ENCODE results near the gene DNAAF5.
"Not testable (repeated sequence)": the region's sequence is repeated elsewhere in the genome, so short reads cannot be mapped to it uniquely, and the experiment has no call there.

Gene DNAAF5

DNA sequence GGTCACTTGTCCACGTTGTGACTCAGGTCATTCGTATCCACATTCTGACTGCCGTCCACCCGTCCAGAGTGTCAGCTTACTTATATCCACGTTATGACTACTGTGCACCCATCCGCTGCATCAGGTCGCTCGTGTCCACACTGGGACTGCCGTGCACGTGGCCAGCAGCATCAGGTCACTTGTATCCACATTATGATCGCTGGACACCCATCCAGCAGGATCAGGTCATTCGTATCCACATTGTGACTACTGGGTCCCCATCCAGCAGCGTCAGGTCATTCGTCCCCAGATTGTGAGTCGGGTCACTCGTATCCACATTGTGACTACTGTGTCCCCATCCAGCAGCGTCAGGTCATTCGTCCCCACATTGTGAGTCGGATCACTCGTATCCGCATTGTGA lies 58.5 kb downstream of the DNAAF5 start:
- no peak for DNase-seq

DNA sequence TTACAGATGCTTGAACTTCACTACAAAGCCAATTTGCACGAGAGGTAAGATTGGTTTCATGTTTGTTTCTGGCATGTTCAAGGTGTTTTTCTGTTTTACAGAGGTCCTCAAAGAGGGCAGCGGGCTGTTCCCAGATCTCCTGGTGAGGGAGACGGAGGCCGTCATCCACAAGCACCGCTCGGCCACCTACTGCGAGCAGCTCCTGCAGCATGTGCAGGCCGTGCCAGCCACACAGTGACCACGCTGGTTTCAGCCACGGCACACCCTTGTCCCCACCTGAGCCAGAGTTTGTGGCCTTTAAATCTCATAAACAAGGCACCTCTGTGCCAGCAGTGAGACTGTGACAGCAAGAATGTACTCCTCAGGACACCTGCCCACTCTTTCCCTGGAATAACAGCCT lies 58.9 kb downstream of the DNAAF5 start:
- no peak for DNase-seq

DNA sequence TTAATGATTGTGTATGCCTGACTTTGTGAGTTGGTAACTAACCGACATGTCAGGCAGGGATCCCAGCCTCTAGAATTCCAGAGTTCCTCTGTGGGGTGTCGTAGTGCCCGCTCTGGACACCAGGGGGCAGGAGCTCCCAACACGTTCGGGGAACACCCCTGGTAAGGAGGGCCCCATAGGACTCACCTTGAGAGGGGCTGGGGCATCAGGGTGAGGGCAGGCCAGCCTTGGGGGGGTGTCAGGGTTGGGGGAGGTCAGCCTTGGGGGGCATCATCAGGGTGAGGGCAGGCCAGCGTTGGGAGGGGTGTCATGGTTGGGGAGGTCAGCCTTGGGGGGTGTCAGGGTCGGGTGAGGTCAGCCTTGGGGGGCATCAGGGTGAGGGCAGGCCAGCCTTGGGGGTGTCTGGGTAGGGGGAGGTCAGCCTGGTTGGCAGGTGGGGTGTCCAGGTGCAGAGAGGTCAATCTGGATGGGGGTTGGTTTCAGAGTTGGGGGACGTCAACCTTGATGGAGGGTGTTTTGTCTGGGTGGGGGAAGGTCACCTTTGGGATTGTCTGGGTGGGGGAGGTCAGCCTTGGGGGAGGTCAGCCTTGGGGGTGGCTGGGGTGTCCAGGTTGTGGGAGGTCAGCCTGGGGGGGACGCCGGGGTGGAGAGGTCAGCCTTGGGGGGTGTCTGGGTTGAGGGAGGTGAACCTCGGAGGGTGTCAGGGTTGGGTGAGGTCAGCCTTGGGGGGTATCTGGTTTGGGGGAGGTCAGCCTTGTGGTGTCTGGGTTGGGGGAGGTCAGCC lies 60.2 kb downstream of the DNAAF5 start:
- peak; percentile 32 to 58 (median 50) for DNase-seq

DNA sequence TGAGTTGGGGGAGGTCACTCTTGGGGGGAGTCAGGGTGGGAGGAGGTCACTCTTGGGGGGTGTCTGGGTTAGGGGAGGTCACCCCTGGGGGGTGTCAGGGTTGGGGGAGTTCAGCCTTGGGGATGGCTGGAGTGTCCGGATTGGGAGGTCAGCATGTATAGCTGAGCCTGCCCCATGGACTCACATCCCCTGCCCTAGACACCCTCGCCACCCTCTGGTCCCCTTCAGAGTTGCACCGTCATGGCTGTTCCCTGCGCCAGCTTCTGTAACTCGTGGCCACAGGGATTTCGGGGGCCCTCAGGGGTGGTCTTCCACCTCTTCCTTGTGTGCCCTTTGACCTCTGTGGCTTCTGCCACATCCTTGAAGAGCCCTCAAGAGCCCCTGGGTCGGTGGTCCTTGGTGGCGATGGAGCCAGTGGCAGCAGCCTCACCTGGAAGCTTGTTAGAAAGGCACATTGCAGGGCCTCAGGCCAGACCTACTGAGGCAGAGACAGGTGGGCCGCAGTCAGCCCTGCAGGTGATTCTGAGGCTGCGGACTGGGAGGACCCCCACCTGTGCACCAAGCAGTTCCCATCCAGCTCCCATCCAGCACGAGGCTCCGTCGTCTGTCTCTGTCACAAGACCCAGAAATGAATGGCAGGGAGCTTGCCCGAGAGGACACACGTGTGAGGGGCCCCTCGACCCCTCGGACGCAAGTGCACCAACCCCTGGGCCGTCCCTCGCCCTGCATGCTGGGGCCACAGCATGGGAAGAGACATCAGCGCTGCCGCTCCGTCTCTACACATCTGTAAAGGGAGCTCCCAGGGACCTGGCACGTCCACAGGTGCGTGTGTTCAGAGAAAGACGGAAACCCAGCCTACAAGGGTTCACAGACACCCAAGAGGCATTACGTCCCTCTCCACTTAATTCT lies 61.1 kb downstream of the DNAAF5 start:
- DNase-seq: no peak

DNA sequence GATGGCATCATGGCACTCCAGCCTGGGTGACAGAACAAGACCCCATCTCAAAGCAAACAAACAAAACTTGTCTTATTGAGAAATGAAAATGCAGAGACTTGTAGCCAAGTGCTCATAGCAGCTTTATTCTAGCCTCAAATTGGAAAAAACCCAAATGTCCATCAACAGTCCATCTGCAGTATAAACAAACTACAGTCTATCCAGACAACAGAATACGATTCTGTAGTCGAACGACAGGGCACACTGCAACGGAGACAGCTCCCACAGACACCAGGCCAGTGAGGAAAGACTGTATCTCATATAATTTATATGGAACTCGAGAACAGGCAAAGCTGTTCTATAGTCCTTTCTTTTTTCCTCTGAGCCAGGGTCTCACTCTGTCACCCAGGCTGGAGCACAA lies 65.0 kb downstream of the DNAAF5 start:
- DNase-seq: no peak

DNA sequence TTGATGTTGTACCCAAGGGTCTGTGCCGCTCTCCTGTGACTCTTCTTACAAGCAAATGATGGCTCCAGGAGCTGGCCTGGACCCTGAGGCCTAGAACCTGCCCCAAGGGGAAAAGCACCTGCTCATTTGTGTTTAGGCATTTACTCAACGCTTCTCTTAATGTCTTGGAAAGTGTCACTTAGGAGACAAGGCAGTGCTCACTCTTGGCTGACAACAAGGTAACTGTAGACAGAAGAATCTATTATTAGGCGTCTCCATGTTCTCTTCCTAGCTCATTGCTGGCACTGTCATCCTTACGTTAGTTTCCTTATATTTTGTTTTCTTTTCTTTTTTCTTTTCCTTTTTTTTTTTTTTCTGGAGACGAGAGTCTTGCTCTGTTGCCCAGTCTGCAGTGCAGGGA lies 67.7 kb downstream of the DNAAF5 start:
- no peak for DNase-seq

DNA sequence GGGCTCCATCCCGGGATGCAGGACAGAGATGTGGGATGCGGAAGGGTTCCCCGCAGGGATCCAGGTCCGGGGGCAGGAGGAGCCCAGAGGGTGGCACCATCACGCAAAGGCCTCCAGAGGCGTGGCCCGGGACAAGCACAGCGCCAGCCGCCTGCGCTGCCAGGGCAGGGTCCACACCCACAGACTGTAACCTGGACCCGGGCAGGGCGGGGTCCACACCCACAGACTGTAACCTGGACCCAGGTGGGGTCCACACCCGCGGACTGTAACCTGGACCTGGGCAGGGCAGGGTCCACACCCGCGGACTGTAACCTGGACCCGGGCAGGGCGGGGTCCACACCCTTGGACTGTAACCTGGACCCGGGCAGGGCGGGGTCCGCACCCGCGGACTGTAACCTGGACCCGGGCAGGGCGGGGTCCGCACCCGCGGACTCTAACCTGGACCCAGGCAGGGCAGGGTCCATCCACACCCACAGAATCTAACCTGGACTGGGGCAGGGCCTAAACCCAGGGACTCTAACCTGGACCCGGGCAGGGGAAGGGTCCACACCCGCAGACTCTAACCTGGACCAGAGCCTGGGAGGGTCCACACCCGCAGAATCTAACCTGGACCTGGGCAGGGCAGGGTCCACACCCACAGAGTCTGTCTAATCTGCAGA lies 68.3 kb downstream of the DNAAF5 start:
- no peak for DNase-seq

DNA sequence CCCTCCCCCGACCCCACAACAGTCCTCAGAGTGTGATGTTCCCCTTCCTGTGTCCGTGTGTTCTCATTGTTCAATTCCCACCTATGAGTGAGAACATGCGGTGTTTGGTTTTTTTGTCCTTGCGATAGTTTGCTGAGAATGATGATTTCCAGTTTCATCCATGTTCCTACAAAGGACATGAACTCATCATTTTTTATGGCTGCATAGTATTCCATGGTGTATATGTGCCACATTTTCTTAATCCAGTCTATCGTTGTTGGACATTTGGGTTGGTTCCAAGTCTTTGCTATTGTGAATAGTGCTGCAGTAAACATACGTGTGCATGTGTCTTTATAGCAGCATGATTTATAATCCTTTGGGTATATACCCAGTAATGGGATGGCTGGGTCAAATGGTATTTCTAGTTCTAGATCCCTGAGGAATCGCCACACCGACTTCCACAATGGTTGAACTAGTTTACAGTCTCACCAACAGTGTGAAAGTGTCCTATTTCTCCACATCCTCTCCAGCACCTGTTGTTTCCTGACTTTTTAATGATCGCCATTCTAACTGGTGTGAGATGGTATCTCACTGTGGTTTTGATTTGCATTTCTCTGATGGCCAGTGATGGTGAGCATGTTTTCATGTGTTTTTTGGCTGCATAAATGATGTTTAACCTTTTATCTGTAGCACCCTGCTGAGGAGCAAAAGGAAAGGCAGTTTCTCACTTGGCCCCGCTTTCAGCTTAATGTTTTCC lies 70.1 kb downstream of the DNAAF5 start:
- not testable (repeated sequence) for DNase-seq

DNA sequence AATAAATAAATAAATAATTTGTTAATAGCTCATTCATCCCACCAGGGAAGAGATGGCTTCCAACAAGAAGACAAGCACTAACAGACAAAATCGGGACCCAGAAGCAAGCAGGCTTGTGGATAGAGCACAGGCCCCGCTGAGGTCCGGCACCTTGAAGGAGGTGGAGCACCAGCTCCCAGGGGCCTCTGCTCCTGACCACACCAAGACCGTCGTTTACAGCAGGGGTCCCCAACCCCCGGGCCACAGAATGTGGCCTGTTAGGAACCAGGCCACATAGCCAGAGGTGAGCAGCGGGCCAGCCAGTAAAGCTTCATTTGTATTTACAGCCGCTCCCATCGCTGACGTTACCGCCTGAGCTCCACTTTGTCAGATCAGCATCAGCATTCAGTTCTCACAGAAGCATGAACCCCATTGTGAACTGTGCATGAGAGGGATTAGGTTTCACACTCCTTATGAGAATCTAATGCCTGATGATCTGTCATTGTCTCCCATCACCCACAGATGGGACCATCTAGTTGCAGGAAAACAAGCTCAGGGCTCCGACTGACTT lies 72.5 kb downstream of the DNAAF5 start:
- no peak for DNase-seq

DNA sequence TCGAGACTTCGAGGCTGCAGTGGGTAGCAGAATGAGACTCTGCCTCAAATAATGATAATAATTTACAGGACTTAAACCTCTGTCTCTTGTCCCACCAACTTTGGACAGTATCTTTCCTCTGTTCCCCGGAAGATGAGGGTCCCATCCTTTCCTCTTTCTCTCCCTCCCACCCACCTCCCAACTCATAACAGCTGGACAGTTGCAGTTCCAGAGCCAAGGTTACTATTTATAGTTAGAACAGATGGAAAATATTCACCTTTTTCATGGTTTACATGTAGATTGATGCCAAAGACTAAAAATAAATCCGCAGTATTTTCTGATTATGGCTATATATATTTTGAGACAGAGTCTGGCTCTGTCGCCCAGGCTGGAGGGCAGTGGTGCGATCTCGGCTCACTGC lies 74.2 kb downstream of the DNAAF5 start:
- DNase-seq: no peak

DNA sequence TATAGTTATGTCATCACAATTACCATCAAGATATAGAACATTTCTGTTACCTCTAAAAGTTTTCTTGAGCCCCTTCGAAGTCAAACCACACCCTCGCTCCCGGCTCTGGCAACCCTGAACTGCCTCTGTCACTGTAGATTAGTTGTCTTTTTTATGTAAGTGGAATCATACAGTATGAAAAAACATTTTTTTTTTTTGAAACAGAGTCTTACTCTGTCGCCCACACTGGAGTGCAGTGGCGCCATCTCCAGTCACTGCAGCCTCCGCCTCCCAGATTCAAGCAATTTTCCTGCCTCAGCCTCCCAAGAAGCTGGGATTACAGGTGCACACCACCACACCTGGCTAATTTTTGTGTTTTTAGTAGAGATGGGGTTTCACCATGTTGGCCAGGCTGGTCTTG lies 74.9 kb downstream of the DNAAF5 start:
- not testable (repeated sequence) for DNase-seq

DNA sequence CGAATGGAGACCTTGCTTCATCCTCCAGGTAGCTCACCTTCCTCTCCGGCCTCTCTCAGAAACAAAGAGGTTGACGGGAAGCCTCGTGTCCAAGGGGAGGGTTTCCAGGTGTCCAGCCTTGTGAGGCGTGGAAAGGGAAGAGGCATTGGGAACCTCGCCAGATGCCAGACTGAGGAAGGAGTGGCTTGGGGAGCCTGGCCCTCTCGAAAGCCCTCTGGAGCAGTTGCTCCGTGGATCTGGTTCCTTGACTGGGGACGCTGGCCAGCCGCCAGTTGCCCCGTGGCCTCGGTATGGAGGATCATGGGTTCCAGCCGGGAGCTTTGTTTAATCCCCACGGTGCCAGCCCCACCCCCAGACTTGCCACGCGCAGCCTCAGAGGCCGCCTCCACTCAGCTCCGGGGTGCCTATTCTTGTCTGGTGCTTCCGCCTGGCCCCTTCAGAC lies 75.5 kb downstream of the DNAAF5 start:
- no peak for DNase-seq

DNA sequence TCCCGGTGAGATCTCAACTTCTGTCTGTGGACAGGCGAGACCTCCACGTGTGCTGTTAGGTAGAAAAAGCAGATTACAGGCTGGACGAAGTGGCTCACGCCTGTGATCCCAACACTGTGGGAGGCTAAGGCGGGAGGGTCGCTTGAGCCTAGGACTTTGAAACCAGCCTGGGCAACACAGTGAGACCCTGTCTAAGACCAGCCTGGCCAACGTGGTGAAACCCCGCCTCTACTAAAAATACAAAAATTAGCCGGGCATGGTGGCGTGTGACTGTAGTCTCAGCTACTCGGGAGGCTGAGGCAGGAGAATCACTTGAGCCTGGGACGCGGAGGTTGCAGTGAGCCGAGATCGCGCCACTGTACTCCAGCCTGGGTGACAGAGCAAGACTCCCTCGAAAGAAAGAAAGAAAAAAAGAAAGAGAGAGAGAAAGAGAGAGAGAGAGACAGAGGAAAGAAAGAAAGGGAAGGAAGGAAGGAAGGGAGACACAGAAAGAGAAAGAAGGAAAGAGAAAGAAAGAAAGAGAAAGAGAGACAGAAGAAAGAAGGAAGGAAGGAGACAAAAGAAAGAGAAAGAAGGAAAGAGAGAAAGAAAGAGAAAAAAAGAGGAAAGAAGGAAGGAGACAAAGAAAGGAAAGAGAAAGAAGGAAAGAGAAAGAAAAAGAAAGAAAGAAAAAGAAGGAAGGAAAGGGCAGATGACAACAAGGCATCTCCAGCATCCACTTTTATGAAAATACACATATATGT lies 76.2 kb downstream of the DNAAF5 start:
- no peak for DNase-seq

DNA sequence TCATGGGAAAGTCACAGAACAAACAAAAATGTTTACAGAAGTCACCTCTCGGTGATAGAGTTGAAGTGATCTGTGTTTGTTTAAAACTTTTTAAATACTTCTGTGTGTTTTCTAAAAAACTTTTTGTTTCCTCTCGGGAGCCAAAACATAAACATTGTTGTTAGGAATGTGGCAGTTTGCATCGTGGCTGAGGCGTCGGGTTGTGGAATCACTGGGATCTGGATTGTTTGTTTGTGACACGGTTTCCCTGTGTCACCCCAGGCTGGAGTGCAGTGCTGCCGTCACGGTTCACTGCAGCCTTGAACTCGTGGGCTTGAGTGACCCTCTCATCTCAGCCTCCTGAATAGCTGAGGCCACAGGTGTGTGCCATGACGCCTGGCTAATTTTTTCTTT lies 76.7 kb downstream of the DNAAF5 start:
- no peak for DNase-seq

DNA sequence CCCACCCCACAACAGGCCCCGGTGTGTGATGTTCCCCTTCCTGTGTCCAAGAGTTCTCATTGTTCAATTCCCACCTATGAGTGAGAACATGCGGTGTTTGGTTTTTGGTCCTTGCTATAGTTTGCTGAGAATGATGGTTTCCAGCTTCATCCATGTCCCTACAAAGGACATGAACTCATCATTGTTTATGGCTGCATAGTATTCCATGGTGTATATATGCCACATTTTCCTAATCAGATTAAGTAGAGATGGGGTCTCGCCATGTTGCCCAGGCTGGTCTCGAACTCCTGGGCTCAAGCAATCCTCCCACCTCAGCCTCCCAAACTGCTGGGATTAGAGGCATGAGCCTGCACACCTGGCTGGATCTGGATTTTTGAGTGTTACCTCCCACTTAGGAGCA lies 77.3 kb downstream of the DNAAF5 start:
- not testable (repeated sequence) for DNase-seq

DNA sequence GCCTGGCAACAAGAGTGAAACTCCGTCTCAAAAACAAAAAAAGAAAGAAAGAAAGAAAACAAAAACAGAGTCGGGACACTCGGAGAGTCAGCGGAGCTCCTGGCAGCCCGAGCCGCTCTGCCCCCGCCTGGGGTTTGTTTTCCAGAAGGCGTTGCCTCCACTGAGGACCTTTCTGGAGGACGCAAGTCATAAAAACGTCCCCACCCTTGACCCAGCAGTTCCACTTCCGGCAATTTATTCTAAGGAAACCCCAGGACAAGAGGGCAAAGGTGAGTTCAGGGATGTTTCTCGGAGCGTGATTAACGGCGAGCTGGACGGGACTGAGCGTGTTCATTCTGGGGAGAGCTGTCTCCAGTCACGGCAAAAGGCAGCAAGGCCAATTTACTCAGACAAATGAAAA lies 78.8 kb downstream of the DNAAF5 start:
- no peak for DNase-seq

DNA sequence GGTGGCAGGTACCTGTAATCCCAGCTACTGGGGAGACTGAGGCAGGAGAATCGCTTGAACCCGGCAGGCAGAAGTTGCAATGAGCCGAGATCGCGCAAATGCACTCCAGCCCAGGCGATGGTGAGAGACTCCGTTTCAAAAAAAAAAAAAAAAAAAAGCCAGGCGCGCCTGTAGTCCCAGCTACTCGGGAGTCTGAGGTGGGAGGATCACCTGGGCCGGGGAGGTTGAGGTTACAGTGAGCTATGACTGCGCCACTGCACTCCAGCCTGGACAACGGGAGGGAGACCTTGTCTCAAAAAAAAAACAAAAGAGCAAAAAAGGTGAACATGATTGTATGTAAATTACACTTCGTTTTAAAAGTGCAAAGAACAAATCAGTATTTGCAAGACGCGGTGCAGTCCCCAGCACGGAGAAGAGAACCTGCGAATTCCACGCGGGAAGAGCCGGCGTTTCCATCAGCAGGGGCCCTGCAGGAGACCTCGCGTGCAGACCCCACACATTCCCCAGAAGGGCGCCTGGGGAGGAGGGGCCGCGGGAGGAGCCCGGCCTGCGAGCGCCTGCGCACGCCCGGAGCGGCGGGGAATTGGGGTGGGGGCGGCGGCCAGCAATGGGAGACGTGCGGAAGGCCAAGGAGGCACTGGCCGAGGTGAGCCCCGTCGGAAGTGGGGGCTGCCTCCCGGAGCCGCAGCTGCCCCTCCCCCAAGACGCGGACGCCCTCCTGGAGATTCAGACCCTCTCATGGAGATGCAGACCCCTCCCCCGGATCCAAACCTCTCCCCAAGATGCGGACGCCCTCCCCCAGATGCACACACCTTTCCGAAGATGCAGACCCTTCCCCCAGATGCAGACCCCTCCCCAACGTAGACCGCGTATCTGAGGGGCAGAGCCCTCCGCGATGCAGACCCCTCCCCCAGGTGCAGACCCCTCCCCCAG lies 89.1 kb downstream of the DNAAF5 start:
- DNase-seq: peak in 1 of 5 experiments; percentile 20

DNA sequence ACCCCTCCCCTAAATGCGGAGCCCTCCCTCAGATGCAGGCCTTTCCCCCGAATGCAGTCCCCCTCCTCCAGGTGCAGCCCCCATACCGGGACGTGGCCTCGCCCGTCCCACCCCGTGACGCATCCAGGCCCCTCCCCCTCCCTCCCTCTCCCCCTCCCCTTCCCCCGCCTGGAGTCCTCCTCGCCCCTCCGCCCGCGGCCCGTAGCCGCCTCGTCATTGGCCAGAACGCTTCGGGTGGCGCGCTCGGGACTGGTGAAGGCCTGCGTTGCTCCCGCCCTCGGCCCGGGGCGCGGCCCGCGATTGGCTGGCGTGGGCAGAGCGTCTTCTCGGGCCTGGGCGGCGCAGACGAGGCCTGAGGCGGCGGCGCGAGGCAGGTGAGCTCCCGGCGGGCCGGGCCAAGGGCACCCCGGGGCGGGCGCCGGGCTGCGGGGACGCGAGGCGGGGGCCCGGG lies 89.8 kb downstream of the DNAAF5 start:
- peak; percentile 92 to 99 (median 96) for DNase-seq

DNA sequence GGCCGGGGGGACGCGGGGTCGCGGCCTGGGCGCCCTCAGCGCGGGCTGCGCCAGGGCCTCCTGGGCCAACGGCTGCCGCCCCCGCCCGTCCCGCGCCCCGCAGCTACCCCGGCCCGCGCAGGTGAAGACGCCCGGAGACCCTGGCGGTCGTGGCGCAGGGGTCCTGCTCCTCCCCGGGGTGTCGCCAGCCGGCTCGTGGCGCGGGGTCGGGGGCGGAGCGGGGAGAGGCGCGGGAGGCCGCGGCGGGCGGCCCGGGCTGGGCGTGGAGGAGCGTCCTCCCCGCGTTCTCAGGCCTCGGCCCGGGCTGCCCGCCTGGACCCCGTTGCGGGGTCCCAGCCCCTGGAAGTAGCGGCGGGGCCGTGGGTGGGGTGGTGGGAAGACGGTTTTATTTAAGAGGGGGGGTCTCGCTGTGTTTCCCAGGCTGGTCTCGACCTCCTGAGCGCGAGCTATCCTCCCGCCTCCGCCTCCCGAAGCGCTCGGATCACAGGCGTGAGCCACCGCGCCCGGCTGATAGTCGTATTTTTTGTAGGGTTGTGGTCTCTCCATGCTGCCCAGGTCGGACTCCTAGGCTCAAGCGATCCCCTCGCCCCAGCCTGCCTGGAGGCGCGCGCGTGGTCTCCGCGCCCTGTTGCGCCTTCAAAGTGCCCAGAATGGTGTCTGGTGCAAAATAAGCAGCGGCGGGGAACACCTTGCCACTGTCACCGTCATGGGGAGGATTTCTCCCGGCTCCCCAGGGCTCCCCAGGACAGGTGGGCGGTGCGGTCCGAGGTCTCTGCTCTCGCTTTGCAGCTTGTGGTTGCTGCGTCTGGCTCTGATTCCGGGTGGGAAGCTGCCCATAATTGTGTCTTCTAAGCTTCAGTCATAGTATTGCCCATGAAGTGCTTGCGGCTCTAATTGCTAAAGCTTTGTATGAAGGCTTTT lies 90.5 kb downstream of the DNAAF5 start:
- peak in 4 of 5 experiments; percentile 12 to 46 (median 31) for DNase-seq
